Activated naive CD8-positive, alpha-beta T cell treated with anti-CD3 and anti-CD28 coated beads, Interleukin-2, amount 10 ng/mL, durations not matched to agents 7 days and 5 days (primary cell): Measurements from ENCODE around the gene SPATC1L. TPM values are rescaled to one million over a fixed set of nuclear protein-coding genes. Genes with fewer than 3 reads are reported as not detected.
A peak's percentile ranks its signal among the peaks of the same experiment; 100 is the strongest.
"Not testable (repeated sequence)": the region's sequence is repeated elsewhere in the genome, so short reads cannot be mapped to it uniquely, and the experiment has no call there.

ENCODE experiments used
- ATAC-seq: fragments of 150-1000 bp; cut with Tn5 transposase; one replicate; pipeline ENCODE4 v1.10.0; 2021; ENCODE audit warnings: low read depth, moderate library complexity
- POLR2A ChIA-PET: fragments of 350-600 bp; sonication (Branson Sonifier 250); formaldehyde crosslinking; loops from one replicate; lab custom pipeline; 2021; ENCODE audit warnings: antibody characterized with exemption; lab: Charles Lee
- DNase-seq: peaks from one replicate; pipeline ENCODE4 v3.0.0; 2021
- H3K27ac Mint-ChIP-seq: one replicate; pipeline ENCODE4 v1.8.0; 2022; ENCODE audit warnings: mild to moderate bottlenecking, mixed read lengths
- H3K27me3 Mint-ChIP-seq: one replicate; pipeline ENCODE4 v1.8.0; 2022; ENCODE audit warnings: mild to moderate bottlenecking, moderate library complexity, mixed read lengths
- H3K36me3 Mint-ChIP-seq: one replicate; pipeline ENCODE4 v1.8.0; 2021; ENCODE audit warnings: mild to moderate bottlenecking, mixed read lengths
- H3K4me1 Mint-ChIP-seq: one replicate; pipeline ENCODE4 v1.8.0; 2021; ENCODE audit warnings: mixed read lengths
- H3K4me3 Mint-ChIP-seq: one replicate; pipeline ENCODE4 v1.8.0; 2022; ENCODE audit warnings: mild to moderate bottlenecking, moderate library complexity, mixed read lengths
- H3K9me3 Mint-ChIP-seq: one replicate; pipeline ENCODE4 v1.8.0; 2021; ENCODE audit warnings: mixed read lengths
- total RNA-seq, 2 experiments: library from RNA; stranded (reverse); gene quantifications; one replicate each; pipeline ENCODE4 v1.2.3, GENCODE V29; 2021

SPATC1L gene
- 1 to 10 TPM; 7.6 to 8.9 TPM for total RNA-seq

GRCh38 chr21:46183910-46184624, at the start of gene SPATC1L:
Gene SPATC1L (minus strand): TSS chr21:46184459. CDS start chr21:46182816, 1,643 bp downstream.
- peak; percentile 45 for ATAC-seq
- no peaks in the 10 kb centered on the region for H3K36me3 Mint-ChIP-seq
- POLR2A ChIA-PET = no interaction called here
- H3K27me3 Mint-ChIP-seq = no peaks in the 10 kb centered on the region
- peak; percentile 57 for DNase-seq
- H3K4me1 Mint-ChIP-seq = peaks cover 12% of the 10 kb centered on the region
- no peaks in the 10 kb centered on the region for H3K9me3 Mint-ChIP-seq
- peak within 1 kb of the TSS; percentile 85 for H3K27ac Mint-ChIP-seq
- H3K4me3 Mint-ChIP-seq = peak within 1 kb of the TSS; percentile 87

DNA sequence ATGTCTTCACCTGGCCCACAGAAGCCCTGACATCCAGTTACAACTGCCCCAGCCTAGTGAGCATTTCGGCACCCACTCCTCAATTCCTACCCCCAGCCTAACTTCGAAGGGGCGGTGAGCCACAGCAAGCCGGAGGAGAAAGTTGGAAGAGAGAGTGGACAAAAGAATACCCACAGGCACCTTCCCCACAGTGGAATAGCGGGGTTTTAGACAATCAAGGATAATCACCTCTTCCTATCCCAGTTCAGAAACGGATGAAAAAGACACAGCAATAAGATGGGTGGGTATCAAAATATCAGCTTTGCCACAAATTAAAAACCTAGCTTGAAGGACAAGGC, 45.6 kb upstream of the SPATC1L start:
- Mint-ChIP-seq H3K27me3 (no peaks in the 10 kb centered on the region), H3K36me3 (peaks cover 42% of the 10 kb centered on the region), H3K4me1 (peaks cover 54% of the 10 kb centered on the region), H3K4me3 (peak overlapping the region; percentile 99), H3K9me3 (no peaks in the 10 kb centered on the region), H3K27ac (peak overlapping the region; percentile 78)
- POLR2A ChIA-PET = interaction anchor here (0.6 to 1.9 kb wide), 5 partner anchors 16 to 427 kb away, joined by 3 to 8 read pairs (median 4); no protein-coding TSS in a partner anchor
- DNase-seq = no peak
- no peak for ATAC-seq

- H3K4me3 Mint-ChIP-seq = peak overlapping the region; percentile 99
- peaks cover 38% of the 10 kb centered on the region for H3K36me3 Mint-ChIP-seq
- POLR2A ChIA-PET = interaction anchor here (0.6 to 1.9 kb wide), 4 partner anchors 54 to 428 kb away, joined by 3 to 8 read pairs (median 4); no protein-coding TSS in a partner anchor
- DNase-seq (no peak), ATAC-seq (peak; percentile 24)
- H3K27ac Mint-ChIP-seq = peak overlapping the region; percentile 100
- H3K9me3 Mint-ChIP-seq = no peaks in the 10 kb centered on the region
- peaks cover 49% of the 10 kb centered on the region for H3K4me1 Mint-ChIP-seq
- H3K27me3 Mint-ChIP-seq = no peaks in the 10 kb centered on the region
These were observed 45.1 kb upstream of the SPATC1L start for GRCh38 chr21:46229133-46229922.

DNA sequence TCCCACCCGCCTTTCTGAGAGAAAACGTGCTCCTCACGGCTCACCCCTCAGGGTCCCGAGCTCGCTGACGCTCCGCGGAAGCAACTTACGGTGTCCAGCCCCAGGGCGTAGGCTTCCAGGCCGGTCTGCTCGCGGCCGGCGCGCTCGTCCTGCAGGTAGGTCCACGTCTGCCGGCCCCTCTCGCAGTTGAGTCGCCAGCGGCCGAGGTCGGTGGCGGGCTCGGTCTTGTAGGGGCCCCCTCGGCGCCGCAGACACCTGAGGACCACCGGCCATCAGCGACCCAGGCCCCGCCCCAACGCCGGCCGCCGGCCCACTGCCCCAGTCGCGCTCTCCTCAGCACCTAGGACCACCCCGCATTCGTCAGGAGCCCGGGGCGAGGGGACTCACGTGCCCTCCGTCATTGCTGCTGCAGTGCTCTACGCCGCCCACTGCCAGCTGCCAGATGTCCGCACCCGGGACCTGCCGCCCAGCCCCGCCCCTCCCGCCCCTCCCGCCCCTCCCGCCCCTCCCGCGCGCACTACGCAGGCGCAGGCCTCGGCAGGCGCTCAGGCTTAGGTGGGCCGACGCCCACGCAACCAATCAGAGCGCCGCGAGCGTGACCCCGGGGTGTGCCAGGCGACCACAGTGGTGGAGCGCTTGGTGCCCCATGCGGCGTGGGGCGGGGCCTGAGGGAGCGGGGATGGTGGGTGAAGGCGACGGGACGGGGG, 44.2 kb upstream of the SPATC1L start, which contains the start of gene LSS:
LSS (minus strand) TSS at position 430 of the 707 bp plus-strand sequence; CDS start at position 401, 29 bp downstream.
- DNase-seq (peak; percentile 99), ATAC-seq (peak; percentile 98)
- Mint-ChIP-seq H3K9me3 (no peaks in the 10 kb centered on the region), H3K27ac (peak within 1 kb of the TSS; percentile 100), H3K27me3 (no peaks in the 10 kb centered on the region), H3K4me3 (peak within 1 kb of the TSS; percentile 99), H3K4me1 (peaks cover 42% of the 10 kb centered on the region), H3K36me3 (peaks cover 33% of the 10 kb centered on the region)
- POLR2A ChIA-PET = interaction anchor here (0.6 to 1.3 kb wide), 4 partner anchors 12 to 94 kb away, joined by 3 to 5 read pairs (median 4); no protein-coding TSS in a partner anchor

DNA sequence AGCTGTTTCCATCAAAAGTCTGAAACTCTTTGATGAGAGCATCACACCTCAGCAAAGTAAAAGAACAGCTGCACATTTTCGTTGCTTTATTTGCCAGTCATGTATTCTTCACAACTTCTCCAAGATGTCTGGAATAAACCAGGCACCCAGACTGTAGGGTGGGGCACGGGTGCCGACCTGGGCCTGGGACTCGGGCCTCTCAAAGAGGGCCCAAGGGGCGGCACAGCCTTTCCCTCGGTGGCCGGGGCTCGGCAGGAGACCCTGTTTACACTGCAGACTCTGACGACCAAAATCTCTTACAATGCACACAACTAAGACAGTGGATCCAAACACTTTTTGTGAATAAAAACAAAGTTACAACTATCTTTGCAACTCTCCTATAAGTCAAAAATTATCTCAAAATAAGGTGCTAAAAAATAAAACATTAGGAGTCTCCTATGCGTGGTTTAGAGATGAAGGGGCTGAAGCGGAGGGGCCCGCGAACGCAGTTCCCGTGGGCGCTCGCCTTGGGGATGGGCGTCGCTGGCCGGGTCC, 43.6 kb upstream of the SPATC1L start:
- Mint-ChIP-seq H3K4me3 (peak overlapping the region; percentile 84), H3K9me3 (no peaks in the 10 kb centered on the region), H3K27ac (peak overlapping the region; percentile 73), H3K36me3 (peaks cover 27% of the 10 kb centered on the region), H3K27me3 (no peaks in the 10 kb centered on the region), H3K4me1 (peaks cover 42% of the 10 kb centered on the region)
- ATAC-seq = no peak
- POLR2A ChIA-PET = interaction anchor here (0.6 to 1.2 kb wide), 4 partner anchors 13 to 323 kb away, joined by 3 to 5 read pairs (median 3); no protein-coding TSS in a partner anchor
- no peak for DNase-seq

DNA sequence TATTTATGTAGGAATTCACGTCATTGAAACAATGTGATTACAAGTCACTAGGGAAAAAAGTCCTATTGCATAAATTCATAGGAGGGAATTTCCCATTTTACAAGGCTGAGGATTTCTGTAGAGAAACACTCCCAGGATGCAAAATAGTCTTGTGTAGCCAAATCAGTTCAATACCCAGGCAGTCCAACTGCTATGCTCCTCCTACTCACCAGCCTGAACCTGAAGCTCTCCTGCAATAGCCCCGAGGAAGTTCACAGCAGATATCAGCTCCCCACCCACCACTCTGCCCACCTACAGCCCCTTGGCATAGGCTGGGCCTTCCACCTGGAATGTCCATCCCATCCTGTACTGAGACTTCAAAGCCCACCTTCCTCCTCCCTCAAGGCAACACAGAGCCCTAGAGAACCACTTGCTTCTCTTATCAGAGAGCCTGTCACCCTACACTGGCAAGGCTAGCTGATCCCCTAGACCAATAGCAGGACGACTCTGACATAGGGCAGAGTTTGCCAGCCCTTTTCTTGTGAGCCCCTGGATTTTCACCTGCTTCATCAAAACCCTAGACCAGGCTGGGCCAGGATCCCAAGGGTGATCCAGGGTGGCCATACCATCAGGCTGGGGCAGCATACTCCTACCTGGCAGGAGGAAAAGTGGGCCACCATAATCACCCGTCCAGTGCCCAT, 42.8 kb upstream of the SPATC1L start:
- Mint-ChIP-seq H3K27me3 (no peaks in the 10 kb centered on the region), H3K4me1 (peaks cover 42% of the 10 kb centered on the region), H3K4me3 (peak overlapping the region; percentile 84), H3K27ac (peak overlapping the region; percentile 12), H3K36me3 (peaks cover 20% of the 10 kb centered on the region), H3K9me3 (no peaks in the 10 kb centered on the region)
- POLR2A ChIA-PET = interaction anchor here (0.8 to 1.2 kb wide), 2 partner anchors 96 to 324 kb away, joined by 3 to 5 read pairs; no protein-coding TSS in a partner anchor
- ATAC-seq (no peak), DNase-seq (no peak)

GRCh38 chr21:46226146-46226545, 41.9 kb upstream of the SPATC1L start:
- Mint-ChIP-seq H3K27me3 (no peaks in the 10 kb centered on the region), H3K27ac (no peak overlapping the region), H3K36me3 (peaks cover 14% of the 10 kb centered on the region), H3K4me3 (peak overlapping the region; percentile 84), H3K4me1 (peaks cover 33% of the 10 kb centered on the region), H3K9me3 (no peaks in the 10 kb centered on the region)
- DNase-seq (no peak), ATAC-seq (no peak)
- POLR2A ChIA-PET = no interaction called here

GRCh38 chr21:46223661-46224060, 39.4 kb upstream of the SPATC1L start:
- H3K27ac Mint-ChIP-seq, DNase-seq, H3K9me3 Mint-ChIP-seq, ATAC-seq, H3K27me3 Mint-ChIP-seq, H3K4me3 Mint-ChIP-seq, POLR2A ChIA-PET, H3K36me3 Mint-ChIP-seq: not testable (repeated sequence)
- H3K4me1 Mint-ChIP-seq = peaks cover 23% of the 10 kb centered on the region

- Mint-ChIP-seq H3K4me3 (no peak overlapping the region), H3K4me1 (peaks cover 23% of the 10 kb centered on the region), H3K27ac (no peak overlapping the region), H3K9me3 (no peaks in the 10 kb centered on the region), H3K27me3 (no peaks in the 10 kb centered on the region), H3K36me3 (peaks cover 9% of the 10 kb centered on the region)
- POLR2A ChIA-PET = no interaction called here
- ATAC-seq (no peak), DNase-seq (no peak)
These were observed 39.0 kb upstream of the SPATC1L start for GRCh38 chr21:46223217-46223616.

GRCh38 chr21:46222436-46223116, 38.3 kb upstream of the SPATC1L start:
- Mint-ChIP-seq H3K4me3 (no peak overlapping the region), H3K4me1 (peaks cover 22% of the 10 kb centered on the region), H3K36me3 (peaks cover 9% of the 10 kb centered on the region), H3K27me3 (no peaks in the 10 kb centered on the region), H3K9me3 (no peaks in the 10 kb centered on the region), H3K27ac (no peak overlapping the region)
- POLR2A ChIA-PET = no interaction called here
- no peak for DNase-seq
- no peak for ATAC-seq

- Mint-ChIP-seq H3K4me3 (no peak overlapping the region), H3K27me3 (no peaks in the 10 kb centered on the region), H3K4me1 (peaks cover 15% of the 10 kb centered on the region), H3K36me3 (peaks cover 9% of the 10 kb centered on the region), H3K9me3 (no peaks in the 10 kb centered on the region), H3K27ac (no peak overlapping the region)
- POLR2A ChIA-PET = no interaction called here
- DNase-seq = no peak
- ATAC-seq = no peak
These were observed 37.6 kb upstream of the SPATC1L start for GRCh38 chr21:46221664-46222435.
